ENCODE measurements around the gene ZNF25.

DNA sequence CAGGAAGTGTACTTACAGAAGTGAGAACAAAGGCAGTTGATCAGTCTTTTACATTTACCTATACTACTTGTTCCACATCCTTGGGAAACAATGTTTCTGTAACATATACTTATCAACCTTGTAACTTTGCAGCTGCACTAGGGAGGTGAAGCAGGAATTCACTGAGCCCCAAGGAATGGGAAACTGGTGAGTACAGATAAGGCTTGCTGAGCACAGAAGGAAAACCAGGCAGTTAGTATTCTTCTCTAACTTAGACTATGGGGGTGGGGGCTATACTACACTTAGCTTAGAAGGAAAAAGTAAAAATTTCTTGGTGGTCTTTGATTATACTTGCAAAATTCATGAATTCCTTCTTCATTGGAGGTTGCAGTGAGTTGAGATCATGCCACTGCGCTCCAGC lies 27.1 kb upstream of the ZNF25 start:
- TF ChIP-seq POLR2A (IDR thresholded peaks at IDR 0.05) (no peak), CTCF (IDR thresholded peaks at IDR 0.05) (no peak)
